ENCODE data around the gene ILRUN. TPM values are rescaled to one million over a fixed set of nuclear protein-coding genes. Genes with fewer than 3 reads are reported as not detected.

ILRUN gene
- polyA plus RNA-seq, 1 donor (not counting 4 experiments of a cell fraction or from before 2014, with no cell fraction given) = 64.1 TPM

GRCh38 chr6:34688956-34689355 lies 7.6 kb downstream of the ILRUN start:
- no peak overlapping the region for H3K9ac ChIP-seq (ENCODE audit: control insufficient read depth, extremely low read depth, insufficient read depth, low read length)
- H3K79me2 ChIP-seq (ENCODE audit: control insufficient read depth, insufficient read depth, low read length) = peaks cover 94% of the 10 kb centered on the region
- H3K4me1 ChIP-seq (ENCODE audit: control insufficient read depth, extremely low read depth, insufficient read depth, low read length) = peaks cover 4% of the 10 kb centered on the region
- dilution Hi-C loops (cut with MboI; ENCODE audit: extremely low pct_ligation_motif_present, low sequenced_read_pairs) = no loop called here
- TF ChIP-seq EZH2 (IDR thresholded peaks at IDR 0.05; ENCODE audit: low read length) = no peak
- no peak for TF ChIP-seq CTCF (optimal IDR thresholded peaks at IDR 0.05 in 1 of 3, IDR thresholded peaks at IDR 0.05 in 1 of 3, conservative IDR thresholded peaks at IDR 0.05 in 1 of 3; ENCODE audit: extremely low read depth in 1 of 3, insufficient read depth in 2 of 3, low read length in 3 of 3)
- H2AFZ ChIP-seq (ENCODE audit: control insufficient read depth, low read length) = no peak overlapping the region
- H3K4me2 ChIP-seq (ENCODE audit: control insufficient read depth, extremely low read depth, insufficient read depth, low read depth, low read length) = no peak overlapping the region
- H3K36me3 ChIP-seq (ENCODE audit: control insufficient read depth in 2 of 2, extremely low read depth in 1 of 2, insufficient read depth in 2 of 2, low read length in 2 of 2) = peaks cover 2 to 6% of the 10 kb centered on the region in 2 experiments
- H3K4me3 ChIP-seq (ENCODE audit: control insufficient read depth in 2 of 3, extremely low read depth in 1 of 3, insufficient read depth in 2 of 3, low read depth in 1 of 3, low read length in 3 of 3) = no peak overlapping the region
- H3K27me3 ChIP-seq (ENCODE audit: control insufficient read depth, extremely low read depth, insufficient read depth, low read length) = no peaks in the 10 kb centered on the region
- peaks cover 2% of the 10 kb centered on the region for H4K20me1 ChIP-seq (ENCODE audit: control insufficient read depth, extremely low read depth, insufficient read depth, low read length)
- FAIRE-seq (no peak), DNase-seq (ENCODE audit: low read depth, low spot score) (no peak)
- H3K9me1 ChIP-seq (ENCODE audit: control insufficient read depth, extremely low read depth, insufficient read depth, low read length) = no peaks in the 10 kb centered on the region
- no peaks in the 10 kb centered on the region for H3K9me3 ChIP-seq (ENCODE audit: control insufficient read depth, low read depth, low read length)
- H3K27ac ChIP-seq (ENCODE audit: control insufficient read depth, insufficient read depth, low read length) = no peak overlapping the region

GRCh38 chr6:34684919-34685318 lies 11.6 kb downstream of the ILRUN start:
- Histone ChIP-seq H3K9me1 (ENCODE audit: control insufficient read depth, extremely low read depth, insufficient read depth, low read length) (no peaks in the 10 kb centered on the region), H3K4me2 (ENCODE audit: control insufficient read depth, extremely low read depth, insufficient read depth, low read depth, low read length) (no peak overlapping the region), H4K20me1 (ENCODE audit: control insufficient read depth, extremely low read depth, insufficient read depth, low read length) (no peaks in the 10 kb centered on the region), H3K9ac (ENCODE audit: control insufficient read depth, extremely low read depth, insufficient read depth, low read length) (no peak overlapping the region), H3K9me3 (ENCODE audit: control insufficient read depth, low read depth, low read length) (no peaks in the 10 kb centered on the region), H3K27me3 (ENCODE audit: control insufficient read depth, extremely low read depth, insufficient read depth, low read length) (no peaks in the 10 kb centered on the region), H3K27ac (ENCODE audit: control insufficient read depth, insufficient read depth, low read length) (no peak overlapping the region), H3K4me1 (ENCODE audit: control insufficient read depth, extremely low read depth, insufficient read depth, low read length) (peaks cover 8% of the 10 kb centered on the region), H3K79me2 (ENCODE audit: control insufficient read depth, insufficient read depth, low read length) (peaks cover 91% of the 10 kb centered on the region), H3K4me3 (ENCODE audit: control insufficient read depth in 2 of 3, extremely low read depth in 1 of 3, insufficient read depth in 2 of 3, low read depth in 1 of 3, low read length in 3 of 3) (no peak overlapping the region), H2AFZ (ENCODE audit: control insufficient read depth, low read length) (no peak overlapping the region), H3K36me3 (ENCODE audit: control insufficient read depth in 2 of 2, extremely low read depth in 1 of 2, insufficient read depth in 2 of 2, low read length in 2 of 2) (peaks cover 2 to 6% of the 10 kb centered on the region in 2 experiments)
- DNase-seq (ENCODE audit: low read depth, low spot score) (no peak), FAIRE-seq (no peak)
- dilution Hi-C loops (cut with MboI; ENCODE audit: extremely low pct_ligation_motif_present, low sequenced_read_pairs) = no loop called here
- no peak for TF ChIP-seq CTCF (optimal IDR thresholded peaks at IDR 0.05 in 1 of 3, IDR thresholded peaks at IDR 0.05 in 1 of 3, conservative IDR thresholded peaks at IDR 0.05 in 1 of 3; ENCODE audit: extremely low read depth in 1 of 3, insufficient read depth in 2 of 3, low read length in 3 of 3)
- TF ChIP-seq EZH2 (IDR thresholded peaks at IDR 0.05; ENCODE audit: low read length) = no peak
